Measurements from ENCODE around the gene OR5B17.

DNA sequence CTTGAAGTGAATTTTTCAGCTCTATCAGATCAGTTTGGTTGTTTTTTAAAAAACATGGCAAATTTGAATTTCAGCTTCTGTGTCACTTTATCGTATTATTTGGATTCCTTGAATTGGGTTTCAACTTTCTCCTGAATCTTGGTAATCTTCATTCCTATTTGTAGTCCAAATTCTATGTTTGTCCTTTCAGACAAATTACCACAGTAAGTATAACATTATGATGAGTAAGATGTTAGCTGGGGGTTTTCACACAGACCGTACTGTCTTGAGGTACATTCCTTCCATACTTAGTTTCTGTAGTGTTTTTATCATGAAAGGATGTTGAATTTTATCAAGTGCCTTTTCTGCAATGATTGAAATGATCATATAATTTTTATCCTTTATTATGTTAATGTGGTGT lies 28.0 kb downstream of the OR5B17 start:
- TF ChIP-seq, protein P1, sequence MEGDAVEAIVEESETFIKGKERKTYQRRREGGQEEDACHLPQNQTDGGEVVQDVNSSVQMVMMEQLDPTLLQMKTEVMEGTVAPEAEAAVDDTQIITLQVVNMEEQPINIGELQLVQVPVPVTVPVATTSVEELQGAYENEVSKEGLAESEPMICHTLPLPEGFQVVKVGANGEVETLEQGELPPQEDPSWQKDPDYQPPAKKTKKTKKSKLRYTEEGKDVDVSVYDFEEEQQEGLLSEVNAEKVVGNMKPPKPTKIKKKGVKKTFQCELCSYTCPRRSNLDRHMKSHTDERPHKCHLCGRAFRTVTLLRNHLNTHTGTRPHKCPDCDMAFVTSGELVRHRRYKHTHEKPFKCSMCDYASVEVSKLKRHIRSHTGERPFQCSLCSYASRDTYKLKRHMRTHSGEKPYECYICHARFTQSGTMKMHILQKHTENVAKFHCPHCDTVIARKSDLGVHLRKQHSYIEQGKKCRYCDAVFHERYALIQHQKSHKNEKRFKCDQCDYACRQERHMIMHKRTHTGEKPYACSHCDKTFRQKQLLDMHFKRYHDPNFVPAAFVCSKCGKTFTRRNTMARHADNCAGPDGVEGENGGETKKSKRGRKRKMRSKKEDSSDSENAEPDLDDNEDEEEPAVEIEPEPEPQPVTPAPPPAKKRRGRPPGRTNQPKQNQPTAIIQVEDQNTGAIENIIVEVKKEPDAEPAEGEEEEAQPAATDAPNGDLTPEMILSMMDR (conservative IDR thresholded peaks at IDR 0.05) = no peak
- TF ChIP-seq ZFX (IDR thresholded peaks at IDR 0.05) = no peak

All from C4-2B (cell line).